Memory B cell (primary cell): ENCODE measurements around the gene DENND2D.
"Not testable (repeated sequence)": the region's sequence is repeated elsewhere in the genome, so short reads cannot be mapped to it uniquely, and the experiment has no call there.

Experiments
- ATAC-seq: fragments of 150-1000 bp; cut with Tn5 transposase; 2 replicates; pipeline ENCODE4 v1.10.0; 2021; ENCODE audit warnings: low read depth, mild to moderate bottlenecking, moderate library complexity
- DNase-seq, 2 donors: peaks; one replicate each; pipeline ENCODE4 v3.0.0; 2022; ENCODE audit warnings: low spot score in 2 of 2
- H3K27ac Mint-ChIP-seq: one replicate; pipeline ENCODE4 v1.8.0; 2022; ENCODE audit warnings: mild to moderate bottlenecking, moderate library complexity, mixed read lengths
- H3K27me3 Mint-ChIP-seq: one replicate; pipeline ENCODE4 v1.8.0; 2022; ENCODE audit warnings: mixed read lengths
- H3K36me3 Mint-ChIP-seq: one replicate; pipeline ENCODE4 v1.8.0; 2022; ENCODE audit warnings: mild to moderate bottlenecking, mixed read lengths
- H3K4me1 Mint-ChIP-seq: one replicate; pipeline ENCODE4 v1.8.0; 2022; ENCODE audit warnings: mixed read lengths
- H3K4me3 Mint-ChIP-seq: one replicate; pipeline ENCODE4 v1.8.0; 2022; ENCODE audit warnings: mild to moderate bottlenecking, moderate library complexity, mixed read lengths
- H3K9me3 Mint-ChIP-seq: one replicate; pipeline ENCODE4 v1.8.0; 2022; ENCODE audit warnings: mixed read lengths

The DENND2D gene

GRCh38 chr1:111217183-111217910 lies 16.9 kb upstream of the DENND2D start:
- Mint-ChIP-seq H3K36me3 (peaks cover 3% of the 10 kb centered on the region), H3K27ac (peak overlapping the region; percentile 98), H3K27me3 (no peaks in the 10 kb centered on the region), H3K4me3 (peak overlapping the region; percentile 6), H3K4me1 (peaks cover 88% of the 10 kb centered on the region), H3K9me3 (peaks cover 2% of the 10 kb centered on the region)
- DNase-seq = no peak
- no peak for ATAC-seq

- Mint-ChIP-seq H3K27me3 (no peaks in the 10 kb centered on the region), H3K27ac (peak overlapping the region; percentile 98), H3K4me3 (peak overlapping the region; percentile 13), H3K36me3 (peaks cover 3% of the 10 kb centered on the region), H3K9me3 (peaks cover 2% of the 10 kb centered on the region), H3K4me1 (peaks cover 84% of the 10 kb centered on the region)
- no peak for ATAC-seq
- no peak for DNase-seq
Observed at GRCh38 chr1:111216751-111217150, 16.3 kb upstream of the DENND2D start.

GRCh38 chr1:111215285-111215684 lies 14.8 kb upstream of the DENND2D start:
- not testable (repeated sequence) for DNase-seq, H3K9me3 Mint-ChIP-seq, H3K36me3 Mint-ChIP-seq, H3K27me3 Mint-ChIP-seq, ATAC-seq
- Mint-ChIP-seq H3K4me1 (peaks cover 72% of the 10 kb centered on the region), H3K4me3 (peak overlapping the region; percentile 12), H3K27ac (peak overlapping the region; percentile 98)

- Mint-ChIP-seq H3K27ac (peak overlapping the region; percentile 98), H3K9me3 (peaks cover 2% of the 10 kb centered on the region), H3K4me3 (peak overlapping the region; percentile 22), H3K36me3 (peaks cover 3% of the 10 kb centered on the region), H3K27me3 (no peaks in the 10 kb centered on the region), H3K4me1 (peaks cover 71% of the 10 kb centered on the region)
- no peak for DNase-seq
- ATAC-seq = no peak
Observed at GRCh38 chr1:111214884-111215283, 14.4 kb upstream of the DENND2D start.

GRCh38 chr1:111214074-111214801 lies 13.8 kb upstream of the DENND2D start:
- ATAC-seq (peak; percentile 33), DNase-seq (no peak)
- Mint-ChIP-seq H3K9me3 (peaks cover 2% of the 10 kb centered on the region), H3K36me3 (peaks cover 3% of the 10 kb centered on the region), H3K4me3 (peak overlapping the region; percentile 22), H3K4me1 (peaks cover 64% of the 10 kb centered on the region), H3K27ac (peak overlapping the region; percentile 98), H3K27me3 (no peaks in the 10 kb centered on the region)

GRCh38 chr1:111213412-111213811 lies 13.0 kb upstream of the DENND2D start:
- DNase-seq (no peak), ATAC-seq (no peak)
- Mint-ChIP-seq H3K27me3 (no peaks in the 10 kb centered on the region), H3K27ac (peak overlapping the region; percentile 9), H3K4me3 (peak overlapping the region; percentile 22), H3K36me3 (peaks cover 3% of the 10 kb centered on the region), H3K9me3 (peaks cover 2% of the 10 kb centered on the region), H3K4me1 (peaks cover 62% of the 10 kb centered on the region)

GRCh38 chr1:111212634-111213335 lies 12.3 kb upstream of the DENND2D start:
- Mint-ChIP-seq H3K9me3 (peaks cover 2% of the 10 kb centered on the region), H3K4me3 (no peak overlapping the region), H3K27me3 (no peaks in the 10 kb centered on the region), H3K27ac (peak overlapping the region; percentile 9), H3K4me1 (peaks cover 59% of the 10 kb centered on the region), H3K36me3 (peaks cover 3% of the 10 kb centered on the region)
- no peak for DNase-seq
- no peak for ATAC-seq

- DNase-seq = no peak
- H3K27me3 Mint-ChIP-seq = no peaks in the 10 kb centered on the region
- ATAC-seq = no peak
- H3K9me3 Mint-ChIP-seq = peaks cover 2% of the 10 kb centered on the region
- H3K4me1 Mint-ChIP-seq = peaks cover 53% of the 10 kb centered on the region
- no peak overlapping the region for H3K27ac Mint-ChIP-seq
- H3K36me3 Mint-ChIP-seq = peaks cover 3% of the 10 kb centered on the region
- no peak overlapping the region for H3K4me3 Mint-ChIP-seq
Observed at GRCh38 chr1:111211921-111212320, 11.5 kb upstream of the DENND2D start.

- H3K9me3 Mint-ChIP-seq = peaks cover 2% of the 10 kb centered on the region
- H3K36me3 Mint-ChIP-seq = peaks cover 3% of the 10 kb centered on the region
- H3K4me3 Mint-ChIP-seq = no peak overlapping the region
- H3K27me3 Mint-ChIP-seq = no peaks in the 10 kb centered on the region
- peaks cover 46% of the 10 kb centered on the region for H3K4me1 Mint-ChIP-seq
- ATAC-seq = no peak
- DNase-seq = no peak
- no peak overlapping the region for H3K27ac Mint-ChIP-seq
Observed at GRCh38 chr1:111209622-111210021, 9.2 kb upstream of the DENND2D start.

GRCh38 chr1:111208921-111209320 lies 8.5 kb upstream of the DENND2D start:
- peaks cover 3% of the 10 kb centered on the region for H3K36me3 Mint-ChIP-seq
- peaks cover 2% of the 10 kb centered on the region for H3K9me3 Mint-ChIP-seq
- DNase-seq (no peak), ATAC-seq (no peak)
- H3K4me3 Mint-ChIP-seq = no peak overlapping the region
- no peaks in the 10 kb centered on the region for H3K27me3 Mint-ChIP-seq
- peaks cover 40% of the 10 kb centered on the region for H3K4me1 Mint-ChIP-seq
- H3K27ac Mint-ChIP-seq = no peak overlapping the region

- H3K36me3 Mint-ChIP-seq = no peaks in the 10 kb centered on the region
- no peaks in the 10 kb centered on the region for H3K27me3 Mint-ChIP-seq
- H3K4me3 Mint-ChIP-seq = peak overlapping the region; percentile 35
- ATAC-seq = no peak
- H3K4me1 Mint-ChIP-seq = peaks cover 42% of the 10 kb centered on the region
- H3K9me3 Mint-ChIP-seq = no peaks in the 10 kb centered on the region
- DNase-seq = no peak
- peak overlapping the region; percentile 86 for H3K27ac Mint-ChIP-seq
Observed at GRCh38 chr1:111205714-111206050, 5.2 kb upstream of the DENND2D start.

- Mint-ChIP-seq H3K36me3 (peaks cover 2% of the 10 kb centered on the region), H3K4me1 (peaks cover 45% of the 10 kb centered on the region), H3K4me3 (peak overlapping the region; percentile 86), H3K27ac (peak overlapping the region; percentile 86), H3K9me3 (no peaks in the 10 kb centered on the region), H3K27me3 (no peaks in the 10 kb centered on the region)
- DNase-seq = no peak
- peak; percentile 9 for ATAC-seq
Observed at GRCh38 chr1:111204983-111205713, 4.7 kb upstream of the DENND2D start.

GRCh38 chr1:111204201-111204982 lies 3.9 kb upstream of the DENND2D start:
- peak; percentile 43 to 64 for DNase-seq
- Mint-ChIP-seq H3K27me3 (no peaks in the 10 kb centered on the region), H3K9me3 (no peaks in the 10 kb centered on the region), H3K27ac (peak overlapping the region; percentile 86), H3K4me1 (peaks cover 49% of the 10 kb centered on the region), H3K36me3 (peaks cover 6% of the 10 kb centered on the region), H3K4me3 (peak overlapping the region; percentile 86)
- peak; percentile 66 for ATAC-seq
